Spinal cord (tissue), 10 donors: ENCODE data around the gene CYSRT1. TPM values are rescaled to one million over a fixed set of nuclear protein-coding genes. Genes with fewer than 3 reads are reported as not detected.
A peak's percentile ranks its signal among the peaks of the same experiment; 100 is the strongest.

Source experiments
- DNase-seq, 6 donors: peaks; one replicate each; pipeline versions ENCODE4 v3.0.0 to v3.0.0-alpha.2; 2013 to 2015; ENCODE audit warnings: low spot score in 6 of 6, low read depth in 4 of 6
- H3K27ac ChIP-seq: one replicate; pipeline ENCODE4 v1.5.1; 2013; ENCODE audit warnings: low read depth, low read length, control low read depth
- H3K27me3 ChIP-seq: one replicate; pipeline ENCODE4 v1.6.1; 2013; ENCODE audit warnings: low read length; ENCODE audit not compliant: control insufficient read depth, insufficient read depth
- H3K36me3 ChIP-seq: one replicate; pipeline ENCODE4 v1.6.1; 2013; ENCODE audit warnings: low read length; ENCODE audit not compliant: control insufficient read depth, insufficient read depth
- H3K4me1 ChIP-seq: one replicate; pipeline ENCODE4 v1.6.1; 2013; ENCODE audit warnings: low read length; ENCODE audit not compliant: control insufficient read depth, insufficient read depth
- H3K4me3 ChIP-seq: one replicate; pipeline ENCODE4 v1.5.1; 2013; ENCODE audit warnings: low read depth, low read length, control low read depth
- H3K9me3 ChIP-seq: one replicate; pipeline ENCODE4 v1.6.1; 2013; ENCODE audit warnings: low read length; ENCODE audit not compliant: control insufficient read depth, insufficient read depth
- WGBS: methylation state at CpG from one replicate; pipeline ENCODE4 v1.1.5; 2013; ENCODE audit warnings: missing lambda C conversion rate; ENCODE audit not compliant: insufficient coverage; 5-methylcytosine and 5-hydroxymethylcytosine counted together
- polyA plus RNA-seq, 2 donors: library from polyadenylated mRNA; unstranded; fragments of 120-200 nt; gene quantifications; one replicate each; pipeline ENCODE4 v1.2.1, GENCODE V29; 2013; ENCODE audit not compliant: insufficient read length in 2 of 2
- total RNA-seq, 2 donors: library from RNA; depleted of rRNA in 1 of 2; stranded (reverse); fragments of 120-200 nt in 1 of 2; fragments of >200 nt in 1 of 2; gene quantifications; one replicate each; pipeline versions ENCODE4 v1.2.3 to v1.2.4, GENCODE V29; 2013 to 2014
- donor health status: healthy.

Gene CYSRT1
- total and polyA plus RNA-seq, 4 donors, result 0.69 to 4.5 (median 2.2) TPM

GRCh38 chr9:137205126-137206069 is 19.6 kb upstream of the CYSRT1 start, which contains the start of the genes NDOR1 and TMEM203:
Gene NDOR1, plus strand, starts transcription at chr9:137205700. Its CDS starts 78 bp downstream, at chr9:137205778.
Gene TMEM203, minus strand, starts transcription at chr9:137205648. Its CDS starts 234 bp downstream, at chr9:137205414.
- H3K36me3 ChIP-seq, result peaks cover 32% of the 10 kb centered on the region
- WGBS, result under 1% methylated on average over 98 of the region's 98 CpGs

GRCh38 chr9:137206602-137207001 is 18.4 kb upstream of the CYSRT1 start:
- no peak for DNase-seq
- Histone ChIP-seq H3K27me3 (no peaks in the 10 kb centered on the region), H3K9me3 (no peaks in the 10 kb centered on the region), H3K4me3 (no peak overlapping the region), H3K36me3 (peaks cover 39% of the 10 kb centered on the region), H3K27ac (no peak overlapping the region), H3K4me1 (peaks cover 32% of the 10 kb centered on the region)
- WGBS, result 92% methylated on average over 6 of the region's 7 CpGs

More at GRCh38 chr9:137205126-137206069, 19.6 kb upstream of the CYSRT1 start, which contains the start of the genes NDOR1 and TMEM203:
- H3K4me1 ChIP-seq, result peaks cover 40% of the 10 kb centered on the region
- H3K27ac ChIP-seq, result no peak within 1 kb of the TSS
- no peaks in the 10 kb centered on the region for H3K9me3 ChIP-seq
- H3K4me3 ChIP-seq, result peak within 1 kb of the TSS; percentile 76
- H3K27me3 ChIP-seq, result no peaks in the 10 kb centered on the region
- peak in 5 of 6 donors; percentile 84 to 97 (median 87) for DNase-seq

GRCh38 chr9:137211532-137211931 is 13.4 kb upstream of the CYSRT1 start:
- no peak overlapping the region for H3K27ac ChIP-seq
- H3K9me3 ChIP-seq, result no peaks in the 10 kb centered on the region
- H3K4me3 ChIP-seq, result no peak overlapping the region
- no peak for DNase-seq
- 92% methylated on average over 13 of the region's 13 CpGs for WGBS
- H3K4me1 ChIP-seq, result peaks cover 4% of the 10 kb centered on the region
- H3K27me3 ChIP-seq, result no peaks in the 10 kb centered on the region
- peaks cover 83% of the 10 kb centered on the region for H3K36me3 ChIP-seq

GRCh38 chr9:137212520-137212919 is 12.5 kb upstream of the CYSRT1 start:
- WGBS, result 88% methylated on average over 20 of the region's 21 CpGs
- Histone ChIP-seq H3K36me3 (peaks cover 93% of the 10 kb centered on the region), H3K4me3 (no peak overlapping the region), H3K27me3 (no peaks in the 10 kb centered on the region), H3K4me1 (no peaks in the 10 kb centered on the region), H3K9me3 (no peaks in the 10 kb centered on the region), H3K27ac (no peak overlapping the region)
- DNase-seq, result no peak

GRCh38 chr9:137213160-137214060 is 11.6 kb upstream of the CYSRT1 start:
- H3K4me1 ChIP-seq, result no peaks in the 10 kb centered on the region
- H3K9me3 ChIP-seq, result no peaks in the 10 kb centered on the region
- H3K4me3 ChIP-seq, result no peak overlapping the region
- H3K27ac ChIP-seq, result no peak overlapping the region
- 90% methylated on average over 49 of the region's 49 CpGs for WGBS
- DNase-seq, result no peak
- peaks cover 95% of the 10 kb centered on the region for H3K36me3 ChIP-seq
- no peaks in the 10 kb centered on the region for H3K27me3 ChIP-seq

- Histone ChIP-seq H3K36me3 (peaks cover 97% of the 10 kb centered on the region), H3K27ac (no peak overlapping the region), H3K4me1 (peaks cover under 1% of the 10 kb centered on the region), H3K9me3 (no peaks in the 10 kb centered on the region), H3K4me3 (no peak overlapping the region), H3K27me3 (no peaks in the 10 kb centered on the region)
- no peak for DNase-seq
- WGBS, result 94% methylated on average over 19 of the region's 19 CpGs
Observed at GRCh38 chr9:137214620-137215019, 10.4 kb upstream of the CYSRT1 start.

GRCh38 chr9:137215196-137215986 is 9.6 kb upstream of the CYSRT1 start:
- H3K9me3 ChIP-seq, result no peaks in the 10 kb centered on the region
- 98% methylated on average over 21 of the region's 22 CpGs for WGBS
- peaks cover 5% of the 10 kb centered on the region for H3K4me1 ChIP-seq
- no peak overlapping the region for H3K4me3 ChIP-seq
- H3K27me3 ChIP-seq, result no peaks in the 10 kb centered on the region
- no peak for DNase-seq
- no peak overlapping the region for H3K27ac ChIP-seq
- peaks cover 98% of the 10 kb centered on the region for H3K36me3 ChIP-seq

GRCh38 chr9:137216188-137216965 is 8.6 kb upstream of the CYSRT1 start:
- no peak for DNase-seq
- H3K4me3 ChIP-seq, result no peak overlapping the region
- H3K27me3 ChIP-seq, result no peaks in the 10 kb centered on the region
- H3K4me1 ChIP-seq, result peaks cover 12% of the 10 kb centered on the region
- H3K27ac ChIP-seq, result no peak overlapping the region
- H3K36me3 ChIP-seq, result peaks cover 96% of the 10 kb centered on the region
- WGBS, result 92% methylated on average over 30 of the region's 30 CpGs
- H3K9me3 ChIP-seq, result no peaks in the 10 kb centered on the region
